NCI-H446 treated with DMSO at 0.1 percent for 48 hours (cell line): ENCODE data around the gene OSTN.
"Not testable (repeated sequence)": the region's sequence is repeated elsewhere in the genome, so short reads cannot be mapped to it uniquely, and the experiment has no call there.

Experiments used
- DNase-seq: peaks from one replicate; lab custom pipeline; 2025; lab: John Stamatoyannopoulos, UW

OSTN gene

GRCh38 chr3:191235331-191236314 lies 36.6 kb downstream of the OSTN start:
- no peak for DNase-seq

GRCh38 chr3:191236646-191237045 lies 37.6 kb downstream of the OSTN start:
- no peak for DNase-seq

- no peak for DNase-seq
Observed at GRCh38 chr3:191237047-191237882, 38.2 kb downstream of the OSTN start.

GRCh38 chr3:191238321-191238817 lies 39.3 kb downstream of the OSTN start:
- DNase-seq = no peak

- DNase-seq = no peak
Observed at GRCh38 chr3:191239407-191240031, 40.5 kb downstream of the OSTN start.

GRCh38 chr3:191240486-191240885 lies 41.4 kb downstream of the OSTN start:
- DNase-seq = no peak

GRCh38 chr3:191244242-191244867 lies 45.3 kb downstream of the OSTN start:
- DNase-seq = peak; percentile 15

- DNase-seq = not testable (repeated sequence)
Observed at GRCh38 chr3:191246034-191246433, 47.0 kb downstream of the OSTN start.

- no peak for DNase-seq
Observed at GRCh38 chr3:191246630-191247029, 47.6 kb downstream of the OSTN start.

GRCh38 chr3:191253089-191253799 lies 54.2 kb downstream of the OSTN start:
- DNase-seq = no peak

GRCh38 chr3:191254098-191254873 lies 55.2 kb downstream of the OSTN start:
- DNase-seq = no peak

- DNase-seq = no peak
Observed at GRCh38 chr3:191255156-191255555, 56.1 kb downstream of the OSTN start.

GRCh38 chr3:191256405-191256804 lies 57.4 kb downstream of the OSTN start:
- DNase-seq = no peak

GRCh38 chr3:191257286-191257685 lies 58.2 kb downstream of the OSTN start:
- no peak for DNase-seq

- DNase-seq = no peak
Observed at GRCh38 chr3:191259486-191259885, 60.4 kb downstream of the OSTN start.

GRCh38 chr3:191260431-191261303 lies 61.6 kb downstream of the OSTN start:
- no peak for DNase-seq

- DNase-seq = no peak
Observed at GRCh38 chr3:191261304-191261638, 62.2 kb downstream of the OSTN start.

GRCh38 chr3:191262650-191263049 lies 63.6 kb downstream of the OSTN start:
- no peak for DNase-seq

- no peak for DNase-seq
Observed at GRCh38 chr3:191263365-191263764, 64.3 kb downstream of the OSTN start.
